GM21619 (cell line): ENCODE data around the gene DBNL.
"Not testable (repeated sequence)": the region's sequence is repeated elsewhere in the genome, so short reads cannot be mapped to it uniquely, and the experiment has no call there.

Source experiments
- ATAC-seq: cut with Tn5 transposase; IDR thresholded peaks from one replicate; pipeline ENCODE4 v1.9.1; 2021; ENCODE audit not compliant: unreplicated experiment

DBNL gene

DNA sequence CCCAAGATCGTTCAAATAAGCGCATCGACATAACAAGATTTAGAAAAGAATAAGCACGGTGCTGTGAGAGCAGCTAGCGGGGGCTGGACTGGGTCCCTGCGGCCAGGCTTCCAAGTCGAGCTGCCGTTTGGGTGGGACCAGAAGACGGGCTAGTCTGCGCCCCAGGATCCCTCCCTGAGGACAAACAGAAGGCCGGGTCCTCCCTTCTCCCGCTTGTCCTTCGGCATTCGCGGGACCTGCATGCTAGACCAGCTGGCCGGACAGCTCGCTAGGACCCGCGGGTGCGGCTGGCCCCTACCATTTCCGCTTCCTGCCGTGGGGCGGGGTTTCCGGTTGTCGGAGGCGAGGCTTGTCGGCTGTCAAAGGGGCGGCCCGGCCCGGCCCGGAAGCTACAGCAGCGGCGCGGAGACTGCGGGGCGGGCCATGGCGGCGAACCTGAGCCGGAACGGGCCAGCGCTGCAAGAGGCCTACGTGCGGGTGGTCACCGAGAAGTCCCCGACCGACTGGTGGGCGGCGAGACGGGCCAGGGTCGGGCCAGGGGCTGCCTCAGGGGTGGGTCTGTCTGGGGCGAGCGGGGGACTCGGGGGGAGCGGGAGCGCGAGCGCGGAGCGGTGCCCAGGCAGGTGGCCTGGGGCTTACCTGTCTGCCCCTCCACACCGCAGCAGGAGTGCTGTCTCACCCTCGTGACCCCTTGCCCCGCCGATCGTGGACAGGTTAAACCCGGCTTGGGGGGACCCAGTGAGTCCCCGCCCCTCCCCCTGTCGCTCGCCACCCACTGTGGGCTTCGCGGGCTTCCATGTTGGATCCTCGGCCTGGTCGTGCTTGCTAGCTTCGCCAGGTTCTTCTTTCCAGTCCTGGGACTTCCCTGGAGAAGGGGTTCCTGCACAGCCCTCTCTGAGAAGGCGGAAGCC lies at the start of gene DBNL:
Gene DBNL, plus strand, starts transcription at position 388 of the 911 bp plus-strand sequence. Its CDS starts 36 bp downstream, at position 424.
- peak; percentile 68 for ATAC-seq

DNA sequence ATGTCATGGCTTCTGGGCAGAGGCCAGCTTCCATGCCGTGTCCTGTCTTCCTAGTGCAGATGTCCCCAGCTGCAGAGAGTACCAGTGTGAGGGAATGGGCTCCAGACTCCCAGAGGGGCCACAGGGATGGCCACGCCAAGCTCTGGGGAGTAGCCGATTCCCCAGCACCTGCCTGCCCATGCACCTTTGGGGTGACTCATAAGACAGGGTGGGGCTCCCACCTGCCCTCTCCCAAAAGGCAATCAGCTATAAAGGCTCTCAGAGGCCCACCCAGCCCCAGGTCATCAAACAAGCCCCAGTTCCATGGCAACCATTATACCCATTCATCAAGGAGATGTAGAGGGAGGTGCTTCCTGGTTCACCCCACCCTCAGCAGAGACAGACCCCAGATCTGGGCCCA lies 47.0 kb upstream of the DBNL start, which contains the start of gene SPDYE1:
Gene SPDYE1, plus strand, starts transcription at position 366 of the 400 bp plus-strand sequence. CDS start 2,053 bp downstream, outside the sequence.
- ATAC-seq, result not testable (repeated sequence)

DNA sequence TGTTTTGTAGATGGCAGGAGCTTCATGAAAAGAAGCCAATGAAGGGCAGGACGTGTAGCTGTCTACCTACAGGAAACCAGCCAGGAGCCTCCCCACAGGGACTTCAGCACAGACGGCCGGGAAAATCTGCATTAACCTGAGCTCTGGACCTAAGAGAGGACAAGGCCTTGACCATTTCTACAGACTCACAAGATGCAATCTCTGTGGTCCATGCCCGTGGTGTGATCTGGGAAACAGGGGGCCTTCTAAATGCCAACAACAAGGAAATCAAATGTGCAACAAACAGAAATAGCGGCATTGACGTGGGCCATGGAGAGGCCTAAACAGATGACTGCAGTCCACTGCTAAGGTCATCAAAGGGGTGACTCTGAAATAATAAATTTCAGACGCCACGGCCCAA lies 32.4 kb upstream of the DBNL start:
- ATAC-seq, result not testable (repeated sequence)

DNA sequence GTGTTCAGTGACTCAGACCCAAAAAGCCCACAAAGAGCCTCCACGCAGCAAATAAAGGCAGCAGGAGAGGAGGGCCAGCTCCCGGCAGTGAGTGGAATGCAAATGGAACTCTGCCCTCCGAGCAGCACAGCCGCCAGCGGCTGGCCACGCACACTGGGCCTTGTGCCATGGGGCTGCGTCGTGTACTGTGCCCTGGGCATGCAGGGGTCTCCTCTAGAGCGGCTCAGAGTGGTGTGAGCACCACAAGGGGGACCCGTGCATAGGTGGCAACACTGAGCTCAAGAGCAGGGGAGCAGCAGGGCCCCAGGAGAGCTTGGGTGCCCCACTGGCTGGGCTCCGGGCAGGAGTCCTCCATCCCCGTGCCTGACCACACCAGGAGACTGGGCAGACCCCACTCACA lies 29.4 kb upstream of the DBNL start:
- not testable (repeated sequence) for ATAC-seq

DNA sequence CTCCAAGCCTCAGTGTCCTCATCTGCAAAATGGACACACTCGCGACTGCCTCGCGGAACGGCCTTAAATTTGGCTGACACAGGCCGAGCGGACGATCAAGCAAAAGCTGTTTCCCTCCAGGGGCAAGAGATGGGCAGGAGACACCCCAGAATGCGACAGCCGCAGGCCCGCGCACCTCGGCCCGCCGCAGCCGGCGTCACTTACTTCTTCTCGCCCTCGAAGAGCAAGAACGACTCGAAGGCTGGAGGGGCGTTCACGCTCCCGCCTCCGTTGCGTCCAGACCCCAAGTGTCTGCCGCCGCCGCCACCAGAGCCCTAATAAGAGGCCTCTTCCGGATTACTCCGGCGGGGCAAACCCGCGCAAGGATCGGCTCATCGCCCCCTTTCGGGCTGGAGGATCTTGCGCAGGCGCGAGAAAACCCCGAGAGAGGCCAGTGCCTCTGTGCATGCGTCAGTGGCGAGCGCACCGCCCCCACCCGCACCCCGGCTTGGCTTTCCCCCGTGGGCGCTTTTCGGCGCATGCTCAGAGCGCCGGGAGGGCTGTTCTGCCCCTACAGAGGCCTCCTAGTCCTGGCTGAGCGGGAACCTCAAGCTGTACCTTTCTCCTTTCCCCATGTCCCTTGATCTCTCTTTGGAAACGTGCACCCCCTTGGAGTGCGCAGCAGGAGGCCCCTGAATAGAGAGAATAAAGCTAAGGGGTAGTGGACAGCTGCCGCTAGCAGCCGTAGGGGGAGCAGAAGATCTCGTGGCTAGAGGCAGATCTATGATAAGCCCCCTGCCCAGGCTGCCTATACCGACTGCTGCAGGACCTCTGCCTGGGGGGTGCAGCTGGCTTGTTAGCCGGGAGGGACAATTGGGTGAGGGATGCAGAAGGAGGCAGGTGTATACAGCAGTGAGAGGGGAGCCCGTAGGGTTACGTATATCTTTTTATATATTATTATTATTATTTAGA lies 25.4 kb upstream of the DBNL start:
- peak; percentile 95 for ATAC-seq

DNA sequence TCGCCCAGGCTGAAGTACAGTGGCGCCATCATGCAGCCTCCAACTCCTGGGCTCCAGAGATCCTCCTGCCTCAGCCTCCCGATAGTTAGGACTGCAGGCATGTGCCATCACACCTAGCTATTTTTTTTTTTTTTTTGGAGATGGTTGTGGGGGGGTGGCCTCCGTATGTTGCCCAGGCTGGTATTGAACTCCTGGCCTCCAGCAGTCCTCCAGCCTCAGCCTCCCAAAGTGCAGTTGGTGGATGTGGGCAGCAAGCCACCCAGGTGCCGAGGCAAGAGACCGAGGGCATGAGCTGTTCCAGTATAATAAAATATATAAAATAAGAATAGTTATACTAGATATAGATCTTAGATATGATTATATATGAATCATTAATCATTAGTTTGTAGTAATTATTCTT lies 24.7 kb upstream of the DBNL start:
- not testable (repeated sequence) for ATAC-seq

DNA sequence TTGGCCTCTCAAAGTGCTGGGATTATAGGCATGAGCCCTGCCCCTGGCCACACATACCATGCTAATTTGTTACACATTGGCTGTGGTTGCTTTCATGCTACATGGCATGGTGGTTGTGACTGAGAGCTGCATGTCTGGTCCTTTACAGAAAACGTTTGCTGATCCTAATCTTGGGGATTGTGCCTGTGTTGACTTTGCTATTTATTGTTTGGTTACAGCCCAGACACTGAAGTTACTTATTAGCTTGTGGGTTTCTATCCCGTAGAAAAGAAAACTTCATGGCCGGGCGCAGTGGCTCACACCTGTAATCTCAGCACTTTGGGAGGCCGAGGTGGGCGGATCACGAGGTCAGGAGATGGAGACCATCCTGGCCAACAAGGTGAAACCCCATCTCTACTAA lies 22.4 kb upstream of the DBNL start:
- ATAC-seq, result not testable (repeated sequence)

DNA sequence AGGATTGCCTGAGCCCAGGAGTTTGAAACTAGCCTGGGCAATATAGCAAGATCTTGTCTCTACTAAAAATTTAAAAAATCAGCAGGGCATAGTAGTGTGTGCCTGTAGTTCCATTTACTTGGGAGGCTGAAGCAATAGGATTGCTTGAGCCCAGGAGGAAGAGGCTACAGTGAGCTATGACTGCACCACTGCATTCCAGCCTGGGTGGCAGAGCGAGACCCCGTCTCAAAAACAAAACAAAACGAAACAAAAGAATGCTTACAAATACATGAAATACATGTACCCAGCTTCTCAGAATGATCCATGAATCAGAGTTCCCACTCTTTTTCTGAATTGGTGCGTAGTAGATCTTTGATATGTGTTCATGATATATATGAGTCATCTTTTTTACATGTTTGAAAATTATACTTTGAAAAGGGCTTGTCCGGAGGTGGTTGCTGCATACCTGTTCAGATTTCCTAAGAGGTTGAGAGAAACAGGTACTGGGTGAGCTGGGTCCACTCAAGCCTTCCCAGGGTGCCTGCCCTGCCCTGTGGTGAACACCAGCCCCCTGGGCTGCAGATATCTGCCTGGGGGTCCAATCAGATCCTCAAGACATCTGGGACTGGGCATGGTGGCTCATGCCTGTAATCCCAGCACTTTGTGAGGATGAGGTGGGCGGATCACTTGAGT lies 21.6 kb upstream of the DBNL start:
- not testable (repeated sequence) for ATAC-seq

DNA sequence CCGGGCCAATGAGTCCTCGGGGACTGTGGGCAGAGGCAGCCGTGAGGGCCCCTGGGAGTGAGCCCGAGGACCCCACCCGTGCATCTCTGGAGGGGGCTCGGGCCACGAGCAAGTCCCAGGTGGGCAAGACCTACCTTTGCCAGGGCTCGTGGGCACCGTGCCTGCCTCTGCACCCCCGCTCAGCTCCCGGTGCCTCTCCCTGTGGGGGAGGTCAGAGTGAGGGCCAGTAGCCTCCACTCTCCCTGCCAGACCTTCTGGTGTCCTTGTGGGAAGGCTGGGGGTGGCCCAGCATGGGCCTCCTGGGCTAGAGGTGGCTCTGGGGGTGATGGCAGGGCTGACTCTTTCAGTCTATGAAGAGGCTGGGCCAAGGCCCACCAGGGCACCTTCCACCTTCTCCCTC lies 15.1 kb upstream of the DBNL start:
- not testable (repeated sequence) for ATAC-seq

DNA sequence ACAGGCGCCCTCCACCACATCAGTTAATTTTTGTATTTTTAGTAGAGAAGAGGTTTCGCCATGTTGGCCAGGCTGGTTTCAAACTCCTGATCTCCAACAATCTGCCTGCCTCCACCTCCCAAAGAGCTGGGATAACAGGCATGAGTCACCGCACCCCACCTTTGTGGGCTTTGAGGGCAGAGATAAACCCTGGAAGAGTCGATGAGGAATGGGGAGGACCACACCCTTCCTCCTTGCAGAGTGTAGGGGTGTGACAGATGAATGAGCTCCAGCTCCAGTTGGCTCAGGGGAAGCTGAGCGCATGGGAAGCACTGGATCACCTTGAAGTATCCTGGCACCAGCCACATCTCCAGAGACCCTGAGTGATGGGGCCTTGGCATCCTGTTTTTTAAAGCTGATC lies 14.5 kb upstream of the DBNL start:
- not testable (repeated sequence) for ATAC-seq

DNA sequence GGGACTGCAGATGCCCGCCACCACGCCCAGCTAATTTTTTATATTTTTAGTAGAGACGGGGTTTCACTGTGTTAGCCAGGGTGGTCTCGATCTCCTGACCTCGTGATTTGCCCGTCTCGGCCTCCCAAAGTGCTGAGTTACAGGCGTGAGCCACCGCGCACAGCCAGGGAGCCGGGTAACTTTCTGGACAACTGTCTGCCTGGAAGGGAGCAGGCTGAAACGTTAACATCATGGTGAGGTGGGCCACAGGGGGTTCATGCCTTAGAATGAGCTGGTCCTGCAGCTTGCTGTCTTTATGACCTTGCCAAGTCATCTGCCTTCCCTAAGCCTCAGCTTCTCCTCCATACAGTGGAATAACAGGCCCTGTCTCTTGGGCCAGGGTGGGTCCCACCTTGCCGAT lies 13.2 kb upstream of the DBNL start:
- not testable (repeated sequence) for ATAC-seq

DNA sequence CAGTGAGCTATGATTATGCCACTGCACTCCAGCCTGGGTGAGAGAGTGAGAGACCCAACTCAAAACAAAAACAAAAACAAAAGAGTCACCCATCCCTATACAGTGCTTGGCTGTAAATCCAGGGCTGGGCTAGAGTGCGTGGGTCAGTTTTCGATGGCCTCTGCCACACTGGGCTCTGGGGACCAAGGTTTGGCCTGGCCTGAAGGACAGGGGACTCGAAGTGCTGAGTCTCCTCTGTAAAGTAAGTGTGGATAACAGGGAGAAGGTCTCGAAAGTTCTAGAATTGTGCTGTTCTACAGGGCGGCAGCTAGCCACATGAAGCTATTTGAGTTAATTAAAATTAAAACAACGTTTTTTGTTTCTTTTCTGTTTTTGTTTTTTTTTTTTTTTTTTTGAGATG lies 12.5 kb upstream of the DBNL start:
- not testable (repeated sequence) for ATAC-seq

DNA sequence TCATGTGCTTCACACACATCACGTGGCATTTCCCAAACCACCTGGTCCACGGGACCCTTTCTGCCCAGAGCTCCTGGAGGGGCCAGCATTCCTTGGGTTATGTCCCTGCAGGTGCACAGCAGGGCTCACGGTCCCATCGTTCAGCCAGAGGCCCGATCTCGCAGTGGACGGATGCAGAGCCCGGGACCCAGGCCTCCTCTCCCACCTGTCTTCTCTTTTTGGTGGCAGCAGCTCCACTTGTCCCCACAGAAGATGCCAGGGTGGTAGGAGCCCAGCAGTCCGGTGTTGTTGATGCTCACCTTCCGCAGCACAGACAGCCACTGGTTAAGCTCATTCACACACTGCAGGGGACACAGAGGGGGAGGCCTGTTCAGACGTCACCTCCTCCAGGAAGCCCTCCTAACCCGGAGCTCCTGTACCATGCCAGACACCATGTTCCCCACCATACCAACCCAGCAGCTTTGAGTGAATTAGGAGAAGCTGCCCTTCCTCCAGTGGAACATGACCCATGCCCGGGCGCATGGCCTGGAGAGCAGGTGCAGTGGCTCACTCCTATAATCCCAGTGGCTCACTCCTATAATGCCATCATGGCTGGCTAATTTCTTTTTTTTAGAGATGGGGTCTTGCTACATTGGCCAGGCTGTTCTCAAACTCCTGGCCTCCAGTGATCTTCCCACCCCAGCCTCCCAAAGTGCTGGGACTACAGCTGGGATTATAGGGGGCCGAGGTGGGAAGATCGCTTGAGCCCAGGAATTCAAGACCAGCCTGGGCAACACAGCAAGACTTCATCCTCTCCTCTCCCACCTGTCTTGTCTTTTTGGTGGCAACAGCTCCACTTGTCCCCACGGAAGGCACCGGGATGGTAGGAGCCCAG lies 10.3 kb upstream of the DBNL start:
- ATAC-seq, result not testable (repeated sequence)

DNA sequence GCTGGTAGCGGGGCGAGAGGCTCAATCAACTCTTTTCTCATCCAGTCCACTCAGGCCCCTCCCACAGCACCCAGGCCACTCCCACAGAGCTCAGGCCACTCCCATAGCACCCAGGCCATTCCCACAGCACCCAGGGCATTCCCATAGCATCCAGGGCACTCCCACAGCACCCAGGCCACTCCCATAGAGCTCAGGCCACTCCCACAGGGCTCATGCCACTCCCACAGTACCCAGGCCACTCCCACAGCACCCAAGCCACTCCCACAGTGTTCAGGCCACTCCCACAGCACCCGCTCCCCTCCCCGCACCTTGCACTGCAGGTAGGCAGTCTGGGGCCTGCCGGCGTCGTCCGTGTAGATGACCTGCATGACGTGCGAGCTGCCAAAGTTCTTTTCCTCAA lies 8.1 kb upstream of the DBNL start:
- ATAC-seq, result not testable (repeated sequence)

DNA sequence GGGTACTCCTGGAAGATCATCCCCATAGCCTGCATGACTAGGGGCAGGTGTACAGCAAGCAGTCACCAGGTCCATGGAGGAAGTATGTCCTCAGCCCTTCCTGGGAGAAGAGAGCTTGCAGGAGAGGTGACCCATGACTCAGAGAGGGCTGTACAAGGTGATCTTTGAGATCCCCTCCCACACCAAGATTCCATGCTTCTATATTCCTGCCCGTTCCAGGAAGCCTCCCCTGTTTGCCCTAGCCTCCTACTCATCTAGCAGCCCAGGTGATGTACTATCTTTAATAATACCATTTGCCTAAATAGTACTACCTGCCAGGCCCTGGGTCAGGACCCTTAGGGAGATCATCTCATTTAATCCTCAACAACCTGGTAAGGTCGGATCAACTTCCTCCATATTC lies 6.6 kb upstream of the DBNL start:
- not testable (repeated sequence) for ATAC-seq

DNA sequence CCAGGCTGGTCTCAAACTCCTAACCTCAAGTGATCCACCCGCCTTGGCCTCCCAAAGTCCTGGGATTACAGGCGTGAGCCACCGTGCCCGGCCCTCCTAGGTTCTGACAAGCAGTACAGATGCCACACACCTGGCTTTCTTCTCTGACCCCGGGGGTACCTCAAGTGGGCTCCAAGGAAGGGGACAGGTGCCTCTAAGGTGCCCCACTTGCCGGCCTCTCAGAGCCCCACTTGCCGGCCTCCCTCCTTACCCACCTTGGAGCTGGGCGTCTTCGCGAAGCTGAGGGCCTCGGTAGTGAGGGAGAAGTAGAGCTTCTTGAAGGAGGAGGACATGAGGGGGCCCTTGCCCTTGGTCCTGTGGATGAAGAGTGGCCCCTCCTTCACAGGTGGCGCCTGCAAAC lies 5.9 kb upstream of the DBNL start:
- ATAC-seq, result not testable (repeated sequence)

DNA sequence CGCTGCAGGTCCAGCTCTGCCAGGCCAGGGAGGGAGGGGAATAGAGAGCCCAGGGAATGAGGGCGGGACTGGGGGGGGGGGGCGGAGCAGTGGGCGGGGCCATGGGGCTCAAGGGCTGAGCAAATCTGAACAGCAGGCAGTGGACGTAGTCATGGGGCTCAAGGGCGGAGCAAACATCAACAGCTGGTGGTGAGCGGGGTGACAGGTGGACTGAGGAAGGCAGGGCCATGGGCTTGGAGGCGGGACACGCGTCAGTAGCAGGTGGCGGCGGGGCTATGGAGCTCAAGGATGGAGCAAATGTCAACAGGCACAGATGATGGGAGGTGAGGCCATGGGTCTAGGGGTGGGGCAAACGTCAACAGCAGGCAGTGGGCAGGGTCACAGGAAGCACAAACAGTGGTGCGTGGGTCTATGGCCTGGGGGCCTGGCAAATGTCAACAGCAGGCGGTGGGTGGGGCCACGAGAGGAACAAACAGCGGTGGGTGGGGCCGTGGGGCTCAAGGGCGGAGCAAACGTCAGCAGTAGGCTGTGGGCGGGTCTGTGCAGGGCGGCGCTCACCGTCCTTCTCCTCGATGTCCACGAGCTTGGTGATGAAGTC lies 5.4 kb upstream of the DBNL start:
- ATAC-seq, result peak; percentile 55

DNA sequence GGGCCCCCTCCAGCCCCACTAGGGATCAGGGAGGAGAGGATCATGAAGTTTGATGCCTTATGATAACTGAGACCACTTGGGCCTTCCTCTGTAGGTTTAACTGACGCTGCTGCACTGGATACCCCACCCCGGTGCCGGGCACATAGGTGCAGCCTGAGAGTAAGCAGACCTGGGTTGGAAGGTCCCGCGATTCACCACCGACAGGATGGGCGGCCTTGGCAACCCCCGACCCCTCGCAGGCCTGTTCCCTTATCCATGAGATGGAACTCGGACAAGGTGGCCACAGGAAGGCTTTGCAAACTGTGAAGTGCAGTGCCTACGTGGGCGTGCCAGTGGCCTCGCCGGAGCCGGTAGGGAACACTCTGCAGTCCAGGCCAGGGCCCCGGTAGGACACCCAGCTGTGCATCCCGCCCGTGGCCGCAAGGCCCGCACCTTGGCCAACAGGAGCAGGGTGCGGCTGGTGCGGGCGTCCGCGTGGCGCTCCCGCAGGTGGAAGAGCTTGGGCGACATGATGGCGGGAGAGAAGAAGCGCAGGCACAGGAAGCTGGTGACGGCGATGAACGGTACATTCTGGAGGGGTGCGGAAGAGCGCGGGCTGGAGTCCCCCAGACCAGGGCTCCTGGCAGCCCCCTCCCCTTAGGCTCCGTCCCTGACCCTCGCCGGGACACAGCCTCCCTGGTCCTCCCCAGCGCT lies 4.6 kb upstream of the DBNL start:
- ATAC-seq, result peak; percentile 1

DNA sequence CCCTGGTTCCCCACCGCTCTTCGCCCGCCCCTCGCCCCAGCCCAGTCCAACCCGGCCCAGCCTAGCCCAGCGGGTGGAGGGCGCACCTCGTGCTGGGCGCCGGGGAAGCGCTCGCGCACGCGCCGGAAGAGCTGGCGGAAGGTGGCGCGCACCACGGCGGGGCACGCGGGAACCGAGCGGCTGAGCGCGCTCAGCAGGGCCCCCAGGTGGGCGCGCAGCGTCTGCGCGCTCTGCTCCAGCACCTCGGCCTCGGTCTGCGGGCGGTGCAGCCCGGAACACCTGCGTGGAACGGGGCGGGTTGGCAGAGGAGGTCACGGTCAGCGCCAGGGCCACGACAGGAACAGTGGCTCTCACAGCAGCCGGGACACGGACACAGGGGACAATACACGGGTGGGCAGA lies 4.0 kb upstream of the DBNL start:
- ATAC-seq, result peak; percentile 43
